ENCODE results near the gene PRMT6.

Gene PRMT6

DNA sequence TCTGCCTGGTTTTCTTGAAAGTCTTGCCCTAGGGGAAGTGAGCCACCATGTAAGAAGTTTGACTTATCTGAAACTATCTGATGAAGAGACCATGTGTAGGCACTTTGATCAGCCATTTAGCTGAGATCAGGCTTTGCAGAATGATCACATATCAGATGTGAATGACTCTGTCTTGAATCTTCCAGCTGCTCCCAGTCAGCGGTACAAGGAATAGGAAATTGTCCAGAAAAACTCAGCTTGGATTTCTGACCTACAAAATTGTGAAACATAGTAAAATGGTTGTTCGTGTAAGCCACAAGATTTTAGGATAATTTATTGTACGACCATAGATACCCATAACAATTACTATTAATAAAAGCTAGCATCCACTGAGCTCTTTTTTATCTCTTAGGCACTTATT, 42.5 kb downstream of the PRMT6 start:
- H3K9ac ChIP-seq (ENCODE audit: insufficient read length, low read depth): no peak overlapping the region
- no peaks in the 10 kb centered on the region for H3K9me3 ChIP-seq (ENCODE audit: insufficient read depth, low read length)
- no peaks in the 10 kb centered on the region for H3K36me3 ChIP-seq (ENCODE audit: insufficient read depth, insufficient read length, low read length)
- DNase-seq (ENCODE audit: low read depth, low spot score): no peak
- no peak overlapping the region for H3K4me3 ChIP-seq (ENCODE audit: insufficient read length, low read depth)
- TF ChIP-seq SUZ12 (IDR thresholded peaks at IDR 0.05; ENCODE audit: extremely low read depth, insufficient read depth, insufficient read length): no peak
- no peaks in the 10 kb centered on the region for H3K27me3 ChIP-seq (ENCODE audit: insufficient read depth, insufficient read length)
- H3K4me1 ChIP-seq (ENCODE audit: insufficient read depth, insufficient read length): no peaks in the 10 kb centered on the region

- H3K9ac ChIP-seq (ENCODE audit: insufficient read length, low read depth): no peak overlapping the region
- no peaks in the 10 kb centered on the region for H3K36me3 ChIP-seq (ENCODE audit: insufficient read depth, insufficient read length, low read length)
- H3K27me3 ChIP-seq (ENCODE audit: insufficient read depth, insufficient read length): no peaks in the 10 kb centered on the region
- DNase-seq (ENCODE audit: low read depth, low spot score): no peak
- no peaks in the 10 kb centered on the region for H3K9me3 ChIP-seq (ENCODE audit: insufficient read depth, low read length)
- H3K4me1 ChIP-seq (ENCODE audit: insufficient read depth, insufficient read length): no peaks in the 10 kb centered on the region
- no peak overlapping the region for H3K4me3 ChIP-seq (ENCODE audit: insufficient read length, low read depth)
- TF ChIP-seq ZNF274 (IDR thresholded peaks at IDR 0.05; ENCODE audit: low read depth, low read length) (no peak), SUZ12 (IDR thresholded peaks at IDR 0.05; ENCODE audit: extremely low read depth, insufficient read depth, insufficient read length) (no peak), YY1 (IDR thresholded peaks at IDR 0.05; ENCODE audit: insufficient read depth, insufficient read length) (no peak)
These were observed 44.0 kb downstream of the PRMT6 start for GRCh38 chr1:107100331-107100984.

GRCh38 chr1:107105914-107106313, 49.4 kb downstream of the PRMT6 start:
- Histone ChIP-seq H3K9ac (ENCODE audit: insufficient read length, low read depth) (no peak overlapping the region), H3K36me3 (ENCODE audit: insufficient read depth, insufficient read length, low read length) (no peaks in the 10 kb centered on the region), H3K27me3 (ENCODE audit: insufficient read depth, insufficient read length) (no peaks in the 10 kb centered on the region), H3K9me3 (ENCODE audit: insufficient read depth, low read length) (no peaks in the 10 kb centered on the region), H3K4me3 (ENCODE audit: insufficient read length, low read depth) (no peak overlapping the region), H3K4me1 (ENCODE audit: insufficient read depth, insufficient read length) (no peaks in the 10 kb centered on the region)
- no peak for DNase-seq (ENCODE audit: low read depth, low spot score)
- no peak for TF ChIP-seq YY1 (IDR thresholded peaks at IDR 0.05; ENCODE audit: insufficient read depth, insufficient read length)
- TF ChIP-seq SUZ12 (IDR thresholded peaks at IDR 0.05; ENCODE audit: extremely low read depth, insufficient read depth, insufficient read length): no peak
- no peak for TF ChIP-seq ZNF274 (IDR thresholded peaks at IDR 0.05; ENCODE audit: low read depth, low read length)

Measured in NT2/D1 (cell line).